IPS-18c (cell line): Measurements from ENCODE around the gene CD9.

ENCODE experiments used
- H3K4me3 ChIP-seq: 2 replicates; pipeline ENCODE4 v1.7.0; 2013; ENCODE audit warnings: low read depth, mild to moderate bottlenecking, low read length, moderate library complexity; ENCODE audit not compliant: insufficient read depth
- H3K9me3 ChIP-seq: one replicate; pipeline ENCODE4 v1.6.1; 2013; ENCODE audit warnings: mild to moderate bottlenecking, low read length, moderate library complexity; ENCODE audit not compliant: control insufficient read depth, insufficient read depth

The CD9 gene

GRCh38 chr12:6274231-6275221, 74.3 kb downstream of the CD9 start:
- no peaks in the 10 kb centered on the region for H3K9me3 ChIP-seq
- 0 out of 2 replicates have a peak overlapping the region, but pooled peaks have one; percentile 9 for H3K4me3 ChIP-seq

GRCh38 chr12:6275928-6276887, 76.0 kb downstream of the CD9 start:
- Histone ChIP-seq H3K9me3 (no peaks in the 10 kb centered on the region), H3K4me3 (no peak overlapping the region)

- H3K4me3 ChIP-seq, result no peak overlapping the region
- H3K9me3 ChIP-seq, result no peaks in the 10 kb centered on the region
These were observed 76.9 kb downstream of the CD9 start for GRCh38 chr12:6276956-6277620.

GRCh38 chr12:6277982-6278438, 77.8 kb downstream of the CD9 start:
- no peaks in the 10 kb centered on the region for H3K9me3 ChIP-seq
- H3K4me3 ChIP-seq, result peak overlapping the region; percentile 53; the same call in 1 of the 2 replicates

- H3K4me3 ChIP-seq, result peak overlapping the region; percentile 53; the same call in 1 of the 2 replicates
- H3K9me3 ChIP-seq, result no peaks in the 10 kb centered on the region
These were observed 78.4 kb downstream of the CD9 start for GRCh38 chr12:6278439-6279255.

GRCh38 chr12:6279256-6279628, 79.0 kb downstream of the CD9 start:
- no peaks in the 10 kb centered on the region for H3K9me3 ChIP-seq
- peak overlapping the region; percentile 20; the same call in 1 of the 2 replicates for H3K4me3 ChIP-seq

- Histone ChIP-seq H3K9me3 (no peaks in the 10 kb centered on the region), H3K4me3 (no peak overlapping the region)
These were observed 79.4 kb downstream of the CD9 start for GRCh38 chr12:6279631-6280030.

GRCh38 chr12:6280053-6280469, 79.9 kb downstream of the CD9 start:
- Histone ChIP-seq H3K4me3 (no peak overlapping the region), H3K9me3 (no peaks in the 10 kb centered on the region)

GRCh38 chr12:6280672-6281071, 80.5 kb downstream of the CD9 start:
- H3K4me3 ChIP-seq, result no peak overlapping the region; the same call in 1 of the 2 replicates
- H3K9me3 ChIP-seq, result no peaks in the 10 kb centered on the region

GRCh38 chr12:6281081-6281809, 81.0 kb downstream of the CD9 start:
- H3K4me3 ChIP-seq, result no peak overlapping the region
- no peaks in the 10 kb centered on the region for H3K9me3 ChIP-seq

GRCh38 chr12:6282453-6282840, 82.2 kb downstream of the CD9 start:
- no peaks in the 10 kb centered on the region for H3K9me3 ChIP-seq
- H3K4me3 ChIP-seq, result no peak overlapping the region

- no peak overlapping the region for H3K4me3 ChIP-seq
These were observed 84.1 kb downstream of the CD9 start for GRCh38 chr12:6284273-6284672.

GRCh38 chr12:6285063-6285477, 84.9 kb downstream of the CD9 start:
- H3K4me3 ChIP-seq, result no peak overlapping the region
- no peaks in the 10 kb centered on the region for H3K9me3 ChIP-seq

More at GRCh38 chr12:6284273-6284672, 84.1 kb downstream of the CD9 start:
- H3K9me3 ChIP-seq, result no peaks in the 10 kb centered on the region

GRCh38 chr12:6285532-6286306, 85.5 kb downstream of the CD9 start:
- Histone ChIP-seq H3K9me3 (no peaks in the 10 kb centered on the region), H3K4me3 (no peak overlapping the region)
